GM21360 (cell line): Measurements from ENCODE around the gene DOCK4.

Experiments used
- ATAC-seq: cut with Tn5 transposase; IDR thresholded peaks from one replicate; pipeline ENCODE4 v1.9.1; 2021; ENCODE audit warnings: mild to moderate bottlenecking, moderate library complexity; ENCODE audit not compliant: unreplicated experiment

Gene DOCK4

DNA sequence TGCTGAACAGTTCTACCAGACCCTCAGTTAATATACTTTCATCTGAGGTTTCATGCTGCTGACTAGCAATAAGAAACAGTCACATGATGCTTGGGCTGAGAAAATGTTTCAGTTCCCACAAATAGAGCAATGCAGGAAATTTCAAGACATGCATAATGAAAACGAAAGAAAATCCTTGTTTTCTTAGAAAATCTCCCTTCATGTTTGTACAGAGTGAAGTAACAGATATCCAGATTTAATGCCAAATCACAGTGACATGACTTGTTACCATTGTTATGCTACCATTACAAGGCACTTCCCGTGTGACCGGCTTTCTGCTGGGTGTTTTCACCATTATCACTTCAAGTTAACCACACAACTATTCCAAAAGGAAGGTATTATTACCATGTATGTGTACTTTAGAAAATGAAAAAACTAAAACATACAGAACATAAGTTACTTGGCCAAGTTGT, 121.7 kb downstream of the DOCK4 start:
- ATAC-seq = peak; percentile 53

- no peak for ATAC-seq
Observed at GRCh38 chr7:112083776-112084355, 122.3 kb downstream of the DOCK4 start.

DNA sequence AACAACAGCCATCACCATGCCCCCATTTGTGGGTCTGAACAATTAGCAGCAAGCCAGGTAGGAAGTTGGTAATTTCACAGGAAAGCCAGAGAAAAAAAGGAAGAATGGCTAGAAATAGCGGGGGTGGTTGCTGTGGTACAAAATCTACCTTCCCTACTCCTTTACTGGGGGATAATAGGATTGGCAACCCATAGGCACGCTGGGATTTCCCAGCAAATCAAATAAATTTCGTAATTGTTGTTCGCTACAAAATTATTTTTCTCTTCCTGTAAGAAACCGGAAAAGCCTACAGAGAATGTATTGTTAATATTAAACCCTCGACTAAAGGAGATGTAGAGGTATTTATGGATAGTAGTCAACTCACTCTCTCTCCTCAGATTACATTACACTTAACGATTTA, 123.9 kb downstream of the DOCK4 start:
- no peak for ATAC-seq

DNA sequence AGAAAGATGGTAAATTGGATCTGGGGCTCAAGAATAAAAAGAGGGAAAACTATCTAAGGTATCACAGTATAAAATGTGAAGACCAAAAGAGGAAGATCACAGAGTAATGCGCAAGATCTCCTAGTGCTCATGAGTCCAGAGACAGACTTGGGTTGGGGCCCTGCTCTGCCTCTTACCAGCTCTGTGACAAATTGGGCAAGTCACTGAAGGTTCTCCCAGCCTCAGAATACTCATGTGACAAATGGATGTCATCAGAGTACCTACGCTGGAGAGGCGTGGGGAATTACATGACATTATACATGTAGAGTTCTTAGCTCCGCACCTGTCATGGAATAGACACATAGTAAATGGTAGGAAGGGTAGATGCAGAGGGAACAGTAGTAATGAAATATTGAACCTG, 124.4 kb downstream of the DOCK4 start:
- ATAC-seq = no peak

- peak; percentile 39 for ATAC-seq
Observed at GRCh38 chr7:112080978-112081377, 125.2 kb downstream of the DOCK4 start.

DNA sequence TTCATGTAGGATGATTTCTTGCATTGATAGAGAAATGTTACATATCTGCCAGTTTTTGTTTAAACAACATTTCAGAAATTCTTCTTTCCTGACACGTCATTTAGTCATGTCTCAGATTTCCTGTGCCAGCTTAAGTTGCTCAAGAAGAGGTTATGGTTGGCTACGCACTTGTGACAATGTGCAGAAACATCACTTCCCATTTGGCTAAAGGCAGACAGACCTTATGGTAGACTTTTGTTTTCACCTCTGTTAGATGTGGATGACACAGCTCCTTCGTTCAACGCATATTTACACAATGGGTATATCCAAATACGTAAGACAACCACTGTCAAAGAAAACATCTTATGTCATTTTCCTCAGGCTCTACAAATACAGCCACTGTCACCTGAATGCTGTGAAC, 125.8 kb downstream of the DOCK4 start:
- ATAC-seq = peak; percentile 87

- no peak for ATAC-seq
Observed at GRCh38 chr7:112079673-112080072, 126.5 kb downstream of the DOCK4 start.

DNA sequence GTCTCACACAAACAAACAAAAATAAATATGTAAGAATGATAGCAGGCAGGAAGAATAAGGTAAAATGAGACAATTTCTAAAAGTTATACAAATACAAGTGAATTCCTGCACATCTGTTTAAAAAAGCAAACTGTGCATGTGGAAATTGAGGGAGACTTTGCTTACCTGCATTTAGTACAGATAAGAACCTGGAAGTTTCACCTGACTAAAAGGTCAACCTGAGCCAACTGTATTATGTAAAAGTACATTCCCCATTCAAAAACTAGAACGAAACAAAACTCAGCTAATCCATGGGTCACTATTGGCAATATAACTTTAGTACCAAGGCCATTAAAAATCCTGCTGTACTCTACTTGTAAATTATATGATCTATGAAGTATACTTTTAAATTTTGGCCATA, 127.1 kb downstream of the DOCK4 start:
- ATAC-seq = no peak

GRCh38 chr7:112076324-112076723, 129.9 kb downstream of the DOCK4 start:
- ATAC-seq = no peak

GRCh38 chr7:112074464-112074863, 131.7 kb downstream of the DOCK4 start:
- ATAC-seq = no peak

GRCh38 chr7:112073530-112073929, 132.7 kb downstream of the DOCK4 start:
- no peak for ATAC-seq

DNA sequence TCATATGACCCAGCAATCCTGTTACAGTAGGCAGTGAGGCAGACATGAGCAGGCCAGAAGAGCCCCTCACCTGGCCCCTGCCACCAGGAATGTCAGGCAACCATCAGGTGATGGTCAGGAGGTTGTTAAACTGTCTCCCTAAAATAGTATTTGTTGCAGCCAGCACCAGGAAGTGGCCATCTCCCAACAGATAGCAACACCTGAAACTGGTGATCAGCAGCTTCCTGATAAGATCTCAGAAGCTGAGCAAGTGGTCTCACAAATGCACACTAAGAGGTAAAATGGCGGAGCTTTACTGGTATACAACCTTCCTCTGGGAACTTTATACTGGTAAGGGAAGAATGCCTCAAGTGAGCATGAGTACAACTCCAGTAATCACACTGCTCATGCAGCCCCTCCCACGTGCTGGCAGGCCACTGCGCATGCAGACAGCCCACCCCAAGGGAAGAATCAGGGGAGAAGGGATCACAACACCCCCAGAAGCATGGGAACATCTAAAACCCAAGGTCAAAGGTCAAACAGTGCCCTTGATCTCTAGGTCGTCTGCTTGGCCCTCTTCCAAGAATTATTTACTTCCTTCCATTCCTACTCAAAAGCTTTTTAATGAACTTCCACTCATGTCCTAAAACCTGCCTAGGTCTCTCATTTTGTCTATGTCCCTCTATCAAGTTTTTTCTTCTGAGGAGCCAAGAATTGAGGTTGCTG, 133.5 kb downstream of the DOCK4 start:
- no peak for ATAC-seq

DNA sequence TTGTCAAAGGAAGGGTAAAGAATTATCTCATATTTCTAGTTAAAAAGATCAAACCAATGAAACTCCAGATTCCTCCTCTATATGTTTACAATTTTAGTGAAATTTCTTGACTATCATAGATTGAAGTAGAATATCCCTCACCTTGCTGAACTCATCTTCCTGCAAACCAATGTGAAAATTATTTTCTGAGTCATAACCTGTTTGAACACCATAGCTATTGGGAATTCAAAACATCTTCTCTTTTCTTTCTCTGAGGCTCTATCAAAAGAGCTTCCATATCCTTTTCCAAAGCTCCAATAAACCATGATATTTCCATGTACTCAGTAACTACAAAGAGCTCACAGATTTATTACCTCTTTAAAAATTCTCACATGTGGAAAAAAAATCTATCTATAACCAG, 134.3 kb downstream of the DOCK4 start:
- ATAC-seq = no peak

- ATAC-seq = no peak
Observed at GRCh38 chr7:112070674-112071256, 135.4 kb downstream of the DOCK4 start.

GRCh38 chr7:112069879-112070321, 136.3 kb downstream of the DOCK4 start:
- no peak for ATAC-seq

- no peak for ATAC-seq
Observed at GRCh38 chr7:112068967-112069366, 137.2 kb downstream of the DOCK4 start.

- no peak for ATAC-seq
Observed at GRCh38 chr7:112067632-112068540, 138.3 kb downstream of the DOCK4 start.

GRCh38 chr7:112067200-112067599, 139.0 kb downstream of the DOCK4 start:
- ATAC-seq = no peak

DNA sequence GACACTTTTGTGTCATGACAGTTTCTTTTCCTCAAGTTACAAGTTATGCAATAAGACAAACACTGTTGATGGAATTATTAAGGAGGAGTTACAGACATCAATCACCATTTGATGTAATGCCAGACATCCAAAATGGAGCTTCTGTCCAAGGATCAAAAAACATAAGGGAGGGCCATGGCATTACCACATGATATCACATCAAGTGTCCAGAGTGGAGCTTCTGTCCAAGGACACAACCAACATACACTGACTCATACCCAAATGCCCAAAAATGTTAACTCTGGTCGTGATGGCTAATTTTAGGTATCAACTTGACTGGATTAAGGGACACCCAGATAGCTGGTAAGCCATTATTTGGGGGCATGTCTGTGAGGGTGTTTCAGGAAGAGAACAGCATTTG, 140.4 kb downstream of the DOCK4 start:
- no peak for ATAC-seq

GRCh38 chr7:112064627-112065385, 141.4 kb downstream of the DOCK4 start:
- ATAC-seq = no peak

DNA sequence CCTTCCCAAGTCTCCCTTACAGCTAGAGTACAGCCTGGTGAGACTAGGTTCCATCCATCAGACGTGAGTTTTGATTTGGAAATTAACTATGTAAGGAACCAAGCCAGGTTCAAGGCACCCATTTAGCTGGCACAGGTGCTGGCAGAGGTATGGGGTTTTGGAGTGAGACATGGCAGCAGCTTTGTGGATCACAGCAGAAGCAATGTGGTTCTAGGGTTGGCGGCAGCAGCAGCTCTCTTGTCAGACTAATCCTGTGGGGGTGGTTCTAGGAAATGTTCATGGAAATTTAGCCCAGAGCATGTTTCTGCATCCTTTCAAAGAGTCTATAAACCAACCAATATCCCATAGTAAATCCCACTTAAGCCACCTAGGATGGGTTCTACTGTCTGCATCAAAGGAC, 142.2 kb downstream of the DOCK4 start:
- ATAC-seq = no peak
